GM12864 (cell line): Measurements from ENCODE around the gene TMEM131.

ENCODE experiments used
- DNase-seq: peaks from one replicate; pipeline ENCODE4 v3.0.0-alpha.2; 2011; ENCODE audit warnings: low read depth
- H3K4me3 ChIP-seq: 2 replicates; pipeline ENCODE4 v1.5.1; 2011; ENCODE audit warnings: mild to moderate bottlenecking, low read depth, low read length, control low read depth
- CTCF ChIP-seq: IDR thresholded peaks from 2 replicates; pipeline ENCODE4 v1.5.1; 2011; ENCODE audit warnings: low read depth, mild to moderate bottlenecking, moderate library complexity, low read length, control low read depth, inconsistent platforms; ENCODE audit errors: missing control alignments

The TMEM131 gene

DNA sequence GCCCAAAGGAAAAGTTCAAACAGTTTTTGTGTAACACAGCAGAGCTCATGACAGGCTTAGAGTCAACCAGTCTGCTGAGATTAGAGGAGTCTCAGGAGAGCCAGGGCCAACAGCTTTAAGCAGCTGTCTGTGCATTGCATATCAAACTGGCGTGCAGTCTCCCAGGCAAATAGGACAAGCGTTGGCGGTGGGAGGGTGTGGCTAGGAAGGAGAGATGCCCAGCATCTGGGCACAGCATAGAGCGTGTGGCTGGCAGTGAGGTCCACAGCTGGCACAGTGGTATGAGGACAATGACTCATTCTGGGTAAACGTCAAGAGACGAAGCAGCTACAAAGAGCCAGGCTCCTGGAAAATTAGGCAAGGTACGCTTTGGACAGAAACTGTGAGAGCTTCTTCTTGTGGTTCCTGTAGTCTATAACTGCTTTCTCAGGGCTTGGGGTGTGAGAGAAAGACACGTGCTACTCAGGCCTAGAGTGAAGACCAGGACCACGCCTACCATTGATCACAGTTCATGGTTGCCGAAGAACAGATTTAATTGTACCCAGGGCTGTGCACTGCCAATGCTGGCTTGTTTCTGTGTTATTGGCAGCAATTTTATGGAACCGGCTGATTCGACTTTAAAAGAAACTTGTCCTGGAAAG lies 267.5 kb downstream of the TMEM131 start:
- H3K4me3 ChIP-seq: no peak overlapping the region
- TF ChIP-seq CTCF: no peak
- no peak for DNase-seq

DNA sequence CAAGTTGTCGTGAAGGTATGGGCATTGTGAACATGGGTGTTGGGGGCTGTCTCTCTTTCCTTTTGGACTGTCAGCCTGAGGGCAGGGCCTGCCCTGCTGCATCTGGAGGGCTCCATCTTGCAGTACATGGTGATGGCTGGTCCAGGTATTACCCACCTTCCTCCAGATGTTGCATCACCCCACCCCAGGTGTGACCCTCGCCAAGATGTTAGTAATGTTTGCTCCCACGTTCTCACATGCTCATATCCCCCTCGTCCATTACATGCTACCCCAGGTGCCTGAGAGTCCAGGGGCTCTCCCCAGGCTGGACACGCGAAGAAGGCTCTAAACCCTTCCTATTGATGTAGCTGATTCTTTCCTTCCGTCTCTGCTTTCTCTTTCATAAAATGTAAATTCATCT lies 268.5 kb downstream of the TMEM131 start:
- no peak overlapping the region for H3K4me3 ChIP-seq
- no peak for DNase-seq
- TF ChIP-seq CTCF: no peak

DNA sequence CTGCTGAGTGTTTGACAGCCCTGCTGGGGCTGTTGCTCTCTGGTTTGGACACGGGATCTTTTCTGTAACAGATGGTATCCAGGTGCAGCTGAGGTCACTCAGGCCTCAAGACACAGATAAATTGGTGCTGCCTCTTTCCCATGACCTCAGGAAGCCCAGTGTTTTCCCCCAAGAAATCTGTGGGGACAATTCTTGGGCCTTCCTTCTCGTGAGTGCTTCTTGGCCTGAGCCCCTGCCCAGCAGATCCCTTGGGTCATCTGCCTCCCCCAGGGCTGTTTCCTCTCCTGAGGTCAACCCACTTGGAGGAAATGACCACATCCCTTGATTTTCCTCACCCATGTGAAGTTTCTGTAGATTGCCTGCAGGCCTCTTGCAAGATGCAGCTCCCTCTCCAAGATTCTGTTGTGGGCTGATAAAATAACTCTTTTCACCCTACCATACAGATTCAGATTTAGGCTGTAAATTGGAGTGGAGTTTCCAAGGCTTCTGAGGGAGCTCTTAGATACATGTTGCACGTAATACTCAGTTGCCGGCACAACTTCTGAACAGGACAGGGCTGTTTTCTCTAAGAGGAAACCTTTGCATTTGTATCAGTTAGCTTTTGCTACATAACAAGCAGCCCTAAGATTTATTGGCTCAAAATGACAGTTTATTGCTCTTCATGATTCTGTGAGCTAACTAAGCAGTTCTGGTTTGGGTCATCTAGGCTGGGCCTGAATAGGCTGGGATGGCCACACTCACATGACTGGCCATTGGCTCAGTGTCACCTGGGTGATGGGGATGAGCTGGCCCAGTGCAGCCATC lies 269.3 kb downstream of the TMEM131 start:
- no peak for TF ChIP-seq CTCF
- H3K4me3 ChIP-seq: no peak overlapping the region
- no peak for DNase-seq

GRCh38 chr2:97724946-97725688 lies 270.6 kb downstream of the TMEM131 start:
- DNase-seq: no peak
- TF ChIP-seq CTCF: no peak

DNA sequence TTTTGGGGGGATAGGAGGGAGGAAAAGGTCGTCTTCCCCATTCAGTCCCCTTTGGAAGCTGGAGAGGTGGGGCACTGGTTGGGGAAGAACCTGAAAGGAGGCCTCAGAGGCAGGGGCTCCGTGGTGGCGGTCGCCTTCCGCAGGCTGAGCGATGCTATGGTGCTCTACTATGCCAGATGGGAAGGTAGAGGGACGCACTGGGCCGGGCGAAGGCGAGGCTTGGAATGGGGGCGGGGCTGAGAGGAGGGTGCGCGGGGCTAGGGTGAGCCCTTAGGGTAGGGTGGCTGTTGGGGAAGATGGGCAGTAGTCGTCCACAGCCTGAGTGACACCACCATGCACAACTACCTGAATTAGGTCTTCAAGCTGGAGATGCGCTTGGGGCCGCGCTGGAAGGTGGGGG lies 271.2 kb downstream of the TMEM131 start:
- DNase-seq: no peak
- no peak for TF ChIP-seq CTCF
- no peak overlapping the region for H3K4me3 ChIP-seq

More at GRCh38 chr2:97724946-97725688, 270.6 kb downstream of the TMEM131 start:
- no peak overlapping the region for H3K4me3 ChIP-seq

DNA sequence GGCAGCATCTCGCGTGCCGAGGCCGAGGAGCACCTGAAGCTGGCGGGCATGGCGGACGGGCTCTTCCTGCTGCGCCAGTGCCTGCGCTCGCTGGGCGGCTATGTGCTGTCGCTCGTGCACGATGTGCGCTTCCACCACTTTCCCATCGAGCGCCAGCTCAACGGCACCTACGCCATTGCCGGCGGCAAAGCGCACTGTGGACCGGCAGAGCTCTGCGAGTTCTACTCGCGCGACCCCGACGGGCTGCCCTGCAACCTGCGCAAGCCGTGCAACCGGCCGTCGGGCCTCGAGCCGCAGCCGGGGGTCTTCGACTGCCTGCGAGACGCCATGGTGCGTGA lies 271.7 kb downstream of the TMEM131 start:
- H3K4me3 ChIP-seq: no peak overlapping the region
- no peak for DNase-seq
- TF ChIP-seq CTCF: no peak
